ENCODE measurements around the gene CASKIN2.
"Not testable (repeated sequence)": the region's sequence is repeated elsewhere in the genome, so short reads cannot be mapped to it uniquely, and the experiment has no call there.

The CASKIN2 gene

DNA sequence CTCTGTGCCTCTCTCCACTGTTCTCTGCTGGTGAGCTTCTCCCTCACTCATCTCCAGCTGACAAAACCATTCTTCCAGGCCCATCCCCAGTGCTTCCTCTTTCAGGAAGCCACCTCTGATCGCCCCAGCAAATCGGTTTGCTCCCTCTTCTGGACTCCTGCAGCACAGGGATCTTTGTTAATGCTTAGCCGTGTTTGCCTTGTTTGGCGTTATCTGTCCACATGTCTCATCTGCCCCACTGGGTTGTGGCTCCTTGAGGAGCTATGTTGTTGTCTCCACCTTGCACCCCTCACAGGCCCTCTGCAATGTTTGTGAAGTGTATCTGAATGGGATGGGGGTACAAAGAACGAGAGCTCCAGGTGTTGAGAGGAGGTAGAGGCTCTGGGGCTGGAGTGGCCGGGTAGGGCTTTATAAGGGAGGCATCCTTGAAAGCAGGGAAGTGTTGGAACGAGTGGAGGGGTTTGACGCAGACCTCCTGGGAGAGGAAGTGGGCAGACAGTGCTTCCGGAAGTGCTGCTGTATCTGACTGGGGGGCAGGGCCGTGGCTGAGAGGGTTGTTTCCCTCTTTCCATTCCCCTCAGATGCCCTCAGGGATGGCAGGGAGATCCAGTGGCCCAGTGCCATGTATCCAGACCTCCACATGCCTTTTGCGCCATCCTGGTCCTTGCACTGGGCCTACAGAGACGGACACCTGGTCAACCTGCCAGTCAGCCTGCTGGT is 27.8 kb downstream of the CASKIN2 start:
- ATAC-seq: peak; percentile 70 to 75

DNA sequence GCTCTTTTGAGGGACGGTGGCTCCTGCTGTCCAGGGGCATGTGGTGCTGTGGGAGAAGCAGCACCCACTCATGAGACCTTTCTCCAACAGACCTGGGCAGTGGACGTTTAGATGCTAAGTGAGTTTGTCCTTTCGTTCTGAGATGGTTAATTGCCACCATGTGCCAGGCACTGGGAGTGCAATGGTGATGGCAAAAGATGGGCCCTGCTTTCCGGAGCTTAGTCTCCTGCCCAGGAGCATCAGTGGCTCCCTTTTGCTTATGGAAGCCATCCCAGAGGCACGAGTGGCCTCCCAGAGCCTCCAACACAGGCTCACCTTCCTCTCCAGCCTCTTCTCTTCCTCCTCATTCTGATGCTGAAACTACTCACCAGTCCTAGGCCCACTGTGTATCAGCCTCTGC is 28.4 kb downstream of the CASKIN2 start:
- no peak for ATAC-seq

DNA sequence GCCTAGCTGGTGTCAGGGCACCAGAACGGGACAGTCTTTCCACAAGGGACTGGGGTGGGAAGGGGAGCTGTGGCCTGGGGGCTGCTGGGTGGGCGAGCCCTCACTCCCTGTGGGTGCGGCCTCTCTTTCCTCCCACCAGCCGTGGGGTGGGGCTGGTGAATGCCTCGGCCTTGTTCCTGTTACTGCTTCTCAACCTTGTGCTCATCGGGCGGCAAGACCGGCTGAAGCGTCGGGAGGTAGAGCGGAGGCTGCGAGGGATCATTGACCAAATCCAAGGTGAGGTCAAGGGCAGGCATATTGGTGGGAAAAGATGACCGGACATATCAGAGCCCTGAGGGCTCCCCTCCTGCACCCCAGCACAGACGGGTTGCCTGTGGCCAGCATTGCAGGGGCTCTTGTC is 29.2 kb downstream of the CASKIN2 start:
- no peak for ATAC-seq

DNA sequence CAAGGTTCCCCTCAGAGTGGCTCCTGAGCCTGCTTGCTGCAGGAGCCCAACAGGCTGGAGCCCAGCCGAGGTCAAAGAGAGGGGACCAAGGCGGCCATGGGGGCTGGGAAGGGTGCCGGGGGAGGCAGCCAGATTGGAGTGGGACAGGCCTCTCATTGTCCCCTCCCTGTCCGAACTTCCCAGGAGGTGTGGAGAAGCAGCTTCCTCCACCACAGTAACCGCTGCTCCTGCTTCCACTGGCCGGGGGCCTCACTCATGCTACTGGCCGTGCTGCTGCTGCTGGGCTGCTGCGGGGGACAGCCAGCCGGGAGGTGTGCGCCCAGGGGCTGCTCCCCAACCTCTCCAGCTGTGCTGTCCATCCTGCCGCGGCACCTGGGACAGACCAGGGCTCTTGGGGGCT is 29.6 kb downstream of the CASKIN2 start:
- no peak for ATAC-seq

DNA sequence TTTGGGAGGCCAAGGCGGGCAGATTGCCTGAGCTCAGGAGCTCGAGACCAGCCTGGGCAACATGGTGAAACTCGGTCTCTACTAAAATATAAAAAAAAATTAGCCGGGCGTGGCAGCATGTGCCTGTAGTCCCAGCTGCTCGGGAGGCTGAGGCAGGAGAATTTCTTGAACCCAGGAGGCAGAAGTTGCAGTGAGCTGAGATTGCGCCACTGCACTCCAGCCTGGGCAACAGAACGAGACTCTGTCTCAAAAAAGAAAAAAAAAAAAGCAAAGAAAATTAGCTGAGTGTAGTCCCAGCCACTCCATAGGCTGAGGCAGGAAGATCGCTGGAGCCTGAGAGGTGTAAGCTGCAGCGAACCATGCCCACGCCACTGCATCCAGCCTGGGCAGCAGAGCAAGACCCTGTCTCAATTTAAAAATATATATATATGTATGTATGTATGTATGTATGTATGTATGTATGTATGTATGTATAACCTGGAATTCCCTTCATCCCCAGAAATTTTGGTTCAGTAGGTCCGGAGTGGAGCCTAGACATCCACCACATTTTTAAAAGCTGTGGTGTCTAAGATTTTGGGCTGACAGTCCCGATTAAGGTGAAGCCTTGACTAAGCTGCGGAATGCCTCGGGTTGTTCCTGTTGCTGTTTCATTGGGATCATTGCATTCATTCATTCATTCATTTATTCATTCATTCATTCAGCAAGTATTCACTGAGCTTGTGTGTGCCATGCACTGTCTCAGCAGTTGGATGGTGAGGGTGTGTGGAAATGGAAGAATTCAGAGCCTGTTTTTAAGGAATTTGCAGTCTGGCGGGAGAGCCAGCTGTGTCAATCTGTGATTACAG is 33.0 kb downstream of the CASKIN2 start:
- no peak for ATAC-seq

DNA sequence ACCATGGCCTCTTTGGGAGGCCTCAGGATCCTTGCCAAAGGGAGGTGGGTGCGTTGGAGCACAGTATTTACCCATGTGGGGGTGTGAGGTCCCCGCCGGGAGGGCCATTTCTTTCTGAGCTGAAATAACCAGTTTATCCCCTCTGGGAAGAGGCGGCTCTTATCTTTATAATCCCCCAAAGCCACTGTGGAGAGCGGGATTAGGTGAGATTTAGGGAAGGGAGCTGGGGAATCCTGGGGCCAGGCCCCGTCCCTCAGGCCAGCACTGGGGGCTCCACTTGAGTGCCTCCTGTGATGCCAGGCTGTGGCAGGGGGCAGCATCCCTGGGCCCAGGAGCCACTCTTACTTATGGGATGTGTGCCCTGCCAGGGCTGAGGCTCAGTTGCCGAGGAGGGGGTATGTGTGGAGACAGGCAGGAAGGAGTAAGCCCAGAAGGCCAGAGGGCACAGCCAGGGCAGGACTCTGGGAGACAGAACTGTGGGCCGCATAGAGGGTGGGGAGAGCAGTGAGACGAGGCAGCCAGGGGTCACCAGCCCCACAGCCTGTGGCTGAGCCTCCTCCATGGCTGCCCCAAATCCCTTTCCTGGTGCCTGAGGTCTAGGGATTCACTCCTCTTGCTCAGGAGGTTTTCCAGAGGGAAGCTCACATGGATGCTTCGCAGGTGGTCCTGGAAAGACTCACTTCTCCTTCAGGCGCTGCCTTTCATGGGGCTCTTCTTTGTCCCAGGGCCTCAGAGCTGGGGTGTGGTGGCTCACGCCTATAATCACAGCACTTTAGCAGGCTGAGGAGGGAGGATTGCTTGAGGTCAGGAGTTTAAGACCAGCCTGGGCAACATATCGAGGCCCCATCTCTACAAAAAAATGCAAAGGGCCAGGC is 33.9 kb downstream of the CASKIN2 start:
- no peak for ATAC-seq

DNA sequence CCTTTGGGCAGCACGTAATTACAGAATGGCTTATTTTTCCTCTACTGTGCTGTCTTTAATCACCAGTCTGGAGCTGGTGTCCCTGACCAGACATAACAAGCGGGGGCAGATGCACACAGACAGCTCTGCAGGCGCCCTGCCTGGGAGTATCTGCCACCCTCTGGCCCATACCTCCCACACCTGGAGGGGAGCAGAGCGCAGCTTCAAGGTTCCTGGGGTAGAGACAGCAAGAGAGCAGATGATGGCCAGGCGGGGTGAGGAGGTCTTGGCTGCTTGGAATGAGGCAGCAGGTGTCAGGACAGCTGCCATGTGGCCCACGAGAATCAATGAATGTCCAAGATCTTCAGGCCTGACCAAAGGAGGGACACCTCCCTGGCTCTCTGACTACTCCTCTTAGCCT is 35.1 kb downstream of the CASKIN2 start:
- no peak for ATAC-seq

DNA sequence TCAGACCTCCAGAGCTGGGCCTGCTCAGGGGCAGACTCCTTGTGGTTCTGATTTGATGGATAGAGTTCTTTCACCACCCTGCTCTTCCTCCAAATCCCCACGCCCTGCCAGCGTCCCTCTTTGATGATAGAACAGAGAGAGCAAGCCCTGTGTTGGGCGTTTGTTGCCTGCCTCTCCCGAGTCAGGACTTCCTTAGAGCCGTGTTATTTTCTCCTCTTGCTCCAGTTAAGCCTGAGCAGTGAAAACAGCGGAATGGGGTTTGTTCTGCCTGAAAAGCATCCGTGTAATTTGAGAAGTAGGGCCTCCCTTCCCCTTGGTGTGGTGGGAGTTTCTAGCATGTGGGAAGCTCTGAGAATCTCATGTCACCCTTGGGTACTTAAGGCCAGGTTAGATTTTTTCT is 36.8 kb downstream of the CASKIN2 start:
- ATAC-seq: no peak

DNA sequence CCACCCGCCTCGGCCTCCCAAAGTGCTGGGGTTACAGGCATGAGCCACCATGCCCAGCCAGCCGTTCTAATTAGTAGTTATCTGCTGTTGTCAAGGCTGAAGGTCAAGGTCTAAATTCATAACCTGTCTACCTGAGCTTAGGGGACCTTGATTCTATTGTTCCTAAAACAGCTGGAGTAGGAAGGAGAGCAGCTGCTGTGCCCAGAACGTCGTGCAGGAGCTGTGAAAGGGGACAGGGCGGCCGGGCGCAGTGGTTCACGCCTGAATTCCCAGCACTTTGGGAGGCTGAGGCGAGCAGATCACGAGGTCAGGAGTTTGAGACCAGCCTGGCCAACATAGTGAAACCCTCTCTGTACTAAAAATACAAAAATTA is 37.9 kb downstream of the CASKIN2 start:
- not testable (repeated sequence) for ATAC-seq

DNA sequence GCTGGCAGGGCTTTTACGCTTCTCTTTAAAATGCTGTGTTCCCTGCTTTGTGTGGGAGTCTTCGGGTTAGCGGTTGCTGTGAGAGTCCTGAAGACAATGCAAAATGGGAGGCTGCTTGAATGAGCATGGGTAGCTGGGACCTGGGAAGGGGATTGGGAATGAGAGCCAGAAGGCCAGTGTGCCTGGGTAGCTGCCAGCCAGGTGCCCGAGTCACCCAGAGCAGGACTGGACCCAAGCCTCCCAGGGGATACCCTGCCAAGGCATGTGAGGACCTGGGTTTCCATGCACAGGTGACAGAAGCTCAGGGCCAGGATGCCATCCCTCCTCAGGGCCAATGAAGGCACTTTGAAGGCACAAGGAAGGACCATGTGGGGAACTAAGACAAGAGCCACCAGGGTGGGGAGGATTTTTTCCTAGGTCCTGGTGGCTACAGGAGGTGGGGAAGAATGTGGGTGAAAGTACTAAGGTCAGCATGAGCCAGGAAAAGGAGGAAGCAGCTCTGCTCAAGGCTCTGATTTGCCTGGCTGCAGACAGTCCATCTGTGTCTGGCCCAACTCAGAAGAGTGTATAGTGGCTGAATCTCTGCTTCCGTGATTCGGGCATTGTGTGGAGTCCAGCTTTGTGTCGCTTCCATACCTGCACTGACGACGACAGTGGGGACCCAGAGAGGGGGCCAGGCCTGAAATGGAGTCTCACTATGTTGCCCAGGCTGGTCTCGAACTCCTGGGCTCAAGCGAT is 38.4 kb downstream of the CASKIN2 start:
- ATAC-seq: no peak

DNA sequence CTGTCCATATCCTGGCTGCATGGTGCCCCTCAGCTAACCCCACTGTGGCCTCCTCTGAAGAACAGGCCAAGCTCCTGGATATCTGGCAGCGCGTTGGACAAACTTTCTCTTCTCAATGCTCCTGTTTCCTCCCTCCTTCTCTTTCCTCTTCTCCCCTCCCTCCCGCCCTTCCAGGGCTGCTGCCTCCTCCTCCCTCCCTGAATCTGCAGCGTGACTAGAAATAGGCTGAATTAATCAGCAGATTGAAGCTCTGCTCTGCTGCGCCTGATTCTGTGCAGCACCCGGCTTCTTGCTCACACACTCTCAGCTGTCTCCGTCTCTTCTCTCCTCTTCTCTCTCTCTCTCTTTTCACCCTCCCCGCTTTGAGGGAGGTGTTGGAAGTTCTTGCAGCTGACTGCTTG is 39.1 kb downstream of the CASKIN2 start:
- ATAC-seq: no peak

DNA sequence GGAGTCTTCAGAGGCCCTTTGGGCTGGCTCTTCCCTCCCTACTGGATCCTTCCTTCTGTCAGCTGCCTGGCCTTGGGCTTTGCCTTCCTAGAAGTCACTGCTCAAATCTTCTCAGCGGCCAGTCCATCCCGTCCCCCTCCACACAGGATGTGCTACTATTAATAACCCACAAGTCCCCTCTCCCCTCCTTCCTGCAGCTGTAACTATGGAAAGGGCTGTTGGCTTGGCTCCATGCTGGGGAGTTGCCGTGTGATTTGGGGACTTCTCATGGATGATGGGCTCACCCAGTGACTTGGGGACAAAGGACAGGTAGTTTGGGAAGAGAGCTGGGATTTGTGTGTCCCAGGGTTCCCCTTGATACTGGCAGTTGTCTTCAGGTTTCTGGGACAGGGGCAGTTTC is 39.5 kb downstream of the CASKIN2 start:
- no peak for ATAC-seq

DNA sequence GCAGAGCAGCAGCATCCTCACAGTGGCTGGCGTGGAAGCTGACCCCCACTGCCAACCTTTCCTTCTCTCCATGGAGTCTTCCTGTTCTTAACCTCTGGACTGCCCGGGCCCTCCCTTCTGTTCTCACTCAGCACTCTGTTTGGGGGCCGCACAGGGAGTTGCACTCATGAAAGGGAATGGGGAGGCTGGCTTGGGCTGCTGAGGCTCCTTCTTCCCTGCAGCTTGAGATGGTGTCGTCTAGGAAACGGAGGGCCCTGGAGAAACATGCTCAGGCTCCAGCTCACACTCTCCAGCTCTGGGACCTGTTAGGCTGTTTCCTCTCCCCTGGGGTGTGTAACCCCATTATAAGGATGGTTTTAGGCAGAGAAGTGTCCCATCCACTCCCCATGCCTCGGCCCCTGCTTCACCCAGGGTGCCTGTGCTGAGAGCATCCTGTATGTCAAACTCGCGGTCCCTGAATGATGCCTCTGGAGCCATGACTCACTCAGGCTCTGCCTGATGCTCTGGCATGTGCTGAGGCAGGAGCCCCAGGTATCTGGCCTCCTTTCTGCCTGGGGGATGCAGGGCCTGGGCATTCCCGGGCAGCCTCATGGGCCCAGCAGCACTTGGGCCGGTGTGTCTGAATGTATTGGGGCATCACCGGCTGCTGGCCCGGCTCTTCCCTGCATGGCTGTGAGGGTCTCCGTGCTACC is 40.0 kb downstream of the CASKIN2 start:
- ATAC-seq: no peak

DNA sequence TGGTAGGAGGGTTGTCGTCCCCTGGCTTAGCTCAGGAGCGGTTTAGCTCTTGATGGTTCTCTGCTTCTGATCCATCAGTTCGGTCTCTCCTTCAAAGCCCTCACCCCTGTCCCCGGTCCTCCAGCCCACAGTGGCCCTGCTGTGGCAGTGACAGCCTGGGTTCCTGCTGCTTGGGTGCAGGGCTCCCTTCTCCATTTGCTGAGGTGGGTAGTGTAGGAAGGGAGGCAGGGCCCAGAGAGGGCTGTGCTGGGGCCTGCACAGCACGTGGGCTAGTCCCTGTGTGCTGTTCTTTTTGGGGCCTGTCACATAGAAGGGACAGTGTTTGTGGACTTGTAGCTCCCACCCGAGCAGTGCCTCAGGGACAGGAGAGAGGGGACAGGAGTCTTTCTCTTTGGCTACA is 40.6 kb downstream of the CASKIN2 start:
- ATAC-seq: no peak

DNA sequence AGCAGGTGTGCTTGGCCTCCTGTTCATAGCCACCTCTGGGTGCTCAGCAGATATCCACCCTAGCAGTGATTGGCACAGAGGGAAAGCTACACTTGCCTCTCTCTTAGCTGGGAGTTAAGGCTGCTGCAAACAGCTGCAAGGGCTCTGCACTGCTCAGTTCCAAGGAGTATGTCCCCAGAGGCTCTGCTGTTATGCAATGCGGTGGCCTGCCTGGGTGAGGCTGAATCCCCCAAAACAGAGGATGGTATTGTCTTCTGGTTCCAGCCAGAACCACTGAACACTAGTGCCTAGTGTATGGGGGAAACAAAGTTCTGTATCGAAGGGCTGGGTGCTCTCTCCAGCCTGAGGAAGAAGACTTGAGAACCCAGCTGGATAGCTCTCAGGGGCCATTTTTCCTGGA is 42.1 kb downstream of the CASKIN2 start:
- ATAC-seq: no peak

DNA sequence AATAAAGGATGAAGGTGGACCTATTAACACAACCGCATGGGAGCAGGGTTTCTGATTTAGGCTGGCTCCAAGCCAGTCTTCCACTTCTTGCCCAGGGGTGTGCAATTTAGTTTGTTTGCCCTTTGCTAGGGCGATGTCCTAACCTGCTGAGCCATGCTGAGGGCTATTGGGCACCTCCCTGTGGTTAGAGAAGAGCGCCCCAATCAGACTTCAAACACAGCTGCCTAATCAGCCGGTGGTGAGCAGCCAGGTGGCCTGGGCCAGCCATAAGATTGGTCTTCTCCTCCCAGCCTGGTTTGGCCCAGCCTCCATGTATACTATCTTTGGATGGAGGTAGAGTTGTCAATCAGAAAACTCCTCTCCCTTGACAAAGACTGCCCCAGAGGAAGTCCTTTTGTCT is 43.2 kb downstream of the CASKIN2 start:
- no peak for ATAC-seq

DNA sequence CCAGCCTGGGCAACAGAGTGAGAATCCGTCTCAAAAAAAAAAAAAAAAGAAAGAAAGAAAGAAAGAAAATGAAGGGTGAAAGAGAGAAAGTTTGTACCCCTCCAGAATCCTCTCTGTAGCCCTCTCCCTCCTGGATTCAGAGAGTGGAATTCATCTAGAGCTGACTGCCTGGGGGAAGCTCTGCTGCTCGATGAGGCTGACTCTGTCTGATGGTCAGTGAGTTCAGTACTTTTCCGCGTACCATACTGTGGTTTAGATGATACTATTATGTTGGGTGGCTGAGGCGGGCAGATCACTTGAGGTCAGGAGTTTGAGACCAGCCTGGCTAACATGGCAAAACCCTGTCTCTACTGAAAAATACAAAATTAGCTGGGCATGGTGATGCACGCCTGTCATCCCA is 44.1 kb downstream of the CASKIN2 start:
- ATAC-seq: no peak

DNA sequence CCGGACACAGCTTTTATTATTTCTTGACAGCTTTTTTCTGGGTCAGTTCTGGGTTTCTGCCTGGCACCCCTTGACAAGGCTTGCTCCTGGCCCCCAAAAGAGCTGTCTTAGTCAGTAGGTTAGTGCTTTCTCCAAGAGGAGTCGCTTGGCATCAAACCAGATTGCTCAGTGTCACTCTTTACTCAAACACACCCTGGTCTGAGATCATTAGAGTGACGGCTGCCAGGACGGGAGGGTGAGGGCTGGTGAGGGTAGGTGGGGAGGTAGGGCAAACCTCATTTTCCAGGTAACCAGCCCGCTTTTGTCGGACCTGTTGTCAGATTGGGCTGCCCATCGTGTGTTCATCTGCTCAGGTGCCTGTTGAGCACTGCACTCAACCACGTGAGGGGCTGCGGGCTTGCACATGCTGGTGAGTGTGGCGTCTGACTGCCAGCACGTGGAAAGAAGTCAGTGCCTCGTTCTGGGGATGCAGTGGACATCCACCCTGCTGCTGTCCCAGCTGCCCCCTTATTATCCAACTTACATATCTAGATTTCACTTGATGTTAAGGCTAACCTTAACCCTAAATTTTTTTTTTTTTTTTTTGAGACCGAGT is 46.5 kb downstream of the CASKIN2 start:
- ATAC-seq: no peak

DNA sequence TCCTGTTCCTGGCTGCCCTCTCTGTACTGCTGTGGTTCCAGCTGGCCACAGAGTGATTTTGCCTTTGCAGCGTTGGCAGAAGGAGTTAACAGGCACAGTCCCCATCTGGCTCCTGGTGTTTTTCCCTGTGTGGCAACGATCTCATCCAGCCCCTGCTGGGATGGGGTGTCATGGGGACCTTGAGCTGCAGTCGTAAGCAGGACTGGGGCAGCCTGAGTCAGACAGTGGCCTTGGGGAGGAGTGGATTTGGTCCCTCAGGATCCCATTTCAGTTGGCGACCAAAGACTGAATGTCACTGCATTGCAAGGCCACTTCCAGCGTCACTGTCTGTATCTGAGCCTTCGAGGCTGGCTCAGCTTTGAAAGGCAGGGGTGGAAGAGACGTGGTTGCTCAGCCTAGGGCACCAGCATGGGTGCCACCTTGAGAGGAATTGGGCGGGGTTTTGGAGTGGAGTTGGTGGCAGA is 47.0 kb downstream of the CASKIN2 start:
- ATAC-seq: no peak

DNA sequence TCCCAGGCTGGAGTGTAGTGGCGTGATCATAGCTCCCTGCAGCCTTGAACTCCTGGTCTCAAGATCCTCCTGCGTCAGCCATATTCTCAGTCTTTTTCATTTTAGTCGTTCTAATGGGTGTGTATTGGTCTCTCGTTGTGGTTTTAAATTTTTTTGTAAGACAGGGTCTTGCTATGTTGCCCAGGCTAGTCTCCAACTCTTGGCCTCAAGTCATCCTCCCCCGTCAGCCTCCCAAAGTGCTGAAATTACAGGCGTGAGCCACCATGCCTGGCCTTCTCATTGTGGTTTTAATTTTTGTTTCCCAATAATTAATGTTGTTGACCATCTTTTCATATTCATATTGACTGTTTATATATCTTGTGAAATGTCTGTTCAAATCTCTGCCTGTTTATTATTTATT is 50.3 kb downstream of the CASKIN2 start:
- no peak for ATAC-seq

DNA sequence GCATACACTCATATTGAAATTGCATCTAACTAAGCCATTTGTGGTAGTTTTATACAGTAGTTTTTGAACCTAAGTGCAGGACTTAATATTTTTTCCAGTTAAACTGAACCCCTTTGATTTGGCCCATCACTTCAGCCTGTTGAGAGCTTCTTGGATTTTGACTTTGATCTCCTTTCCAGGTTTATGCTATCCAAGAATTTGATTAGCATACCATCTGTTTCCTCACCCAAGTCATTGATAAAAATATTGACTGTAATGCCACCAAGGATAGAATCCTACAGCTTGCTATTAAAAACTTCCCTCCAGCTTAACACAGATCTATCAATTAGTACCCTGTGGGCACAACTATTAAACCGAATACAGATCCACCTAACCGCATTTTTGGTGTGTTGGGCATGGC is 51.7 kb downstream of the CASKIN2 start:
- no peak for ATAC-seq

DNA sequence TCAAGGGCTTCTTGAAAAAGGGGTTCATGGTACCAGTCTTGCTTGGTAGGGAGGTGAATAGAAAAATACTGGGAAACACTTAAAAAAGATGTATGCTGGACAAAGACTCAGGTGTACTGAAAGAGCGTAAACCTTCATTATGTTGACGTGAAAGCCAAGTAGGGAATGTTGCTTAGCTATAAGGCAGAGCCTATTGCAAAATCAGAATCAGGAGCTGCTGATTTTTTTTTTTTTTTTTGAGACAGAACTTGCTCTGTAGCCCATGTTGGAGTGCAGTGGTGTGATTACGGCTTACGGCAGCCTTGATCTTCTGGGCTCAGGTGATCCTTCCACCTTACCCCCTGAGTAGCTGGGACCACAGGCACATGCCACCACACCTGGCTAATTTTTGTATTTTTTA is 55.0 kb downstream of the CASKIN2 start:
- no peak for ATAC-seq
